ENCODE data around the gene FILIP1L.

DNA sequence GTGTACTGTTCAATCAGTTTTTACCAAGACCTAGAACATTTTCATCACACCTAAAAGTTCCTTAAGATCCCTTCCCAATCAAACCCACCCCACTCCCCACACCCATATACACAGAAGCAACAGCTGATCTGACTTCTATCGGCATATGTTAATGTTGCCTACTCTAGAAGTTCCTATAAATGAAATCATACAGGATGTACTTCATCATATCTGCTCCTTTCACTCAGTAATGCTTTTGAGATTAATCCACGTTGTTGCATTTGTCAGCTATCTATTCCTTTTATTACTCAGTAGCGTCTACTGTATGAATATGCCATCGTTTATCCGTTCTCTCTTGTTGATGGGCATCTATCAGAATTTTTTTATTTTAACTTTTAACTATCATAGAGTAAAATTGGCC lies 14.3 kb upstream of the FILIP1L start:
- no peak for TF ChIP-seq CBX3 (IDR thresholded peaks at IDR 0.05; ENCODE audit: low read depth)
- no peak for TF ChIP-seq POLR2A (IDR thresholded peaks at IDR 0.05; ENCODE audit: borderline replicate concordance, extremely low read depth, insufficient read depth, insufficient read length)
- TF ChIP-seq, protein P1, sequence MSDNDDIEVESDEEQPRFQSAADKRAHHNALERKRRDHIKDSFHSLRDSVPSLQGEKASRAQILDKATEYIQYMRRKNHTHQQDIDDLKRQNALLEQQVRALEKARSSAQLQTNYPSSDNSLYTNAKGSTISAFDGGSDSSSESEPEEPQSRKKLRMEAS (IDR thresholded peaks at IDR 0.05) = no peak
- TF ChIP-seq, protein P2, sequence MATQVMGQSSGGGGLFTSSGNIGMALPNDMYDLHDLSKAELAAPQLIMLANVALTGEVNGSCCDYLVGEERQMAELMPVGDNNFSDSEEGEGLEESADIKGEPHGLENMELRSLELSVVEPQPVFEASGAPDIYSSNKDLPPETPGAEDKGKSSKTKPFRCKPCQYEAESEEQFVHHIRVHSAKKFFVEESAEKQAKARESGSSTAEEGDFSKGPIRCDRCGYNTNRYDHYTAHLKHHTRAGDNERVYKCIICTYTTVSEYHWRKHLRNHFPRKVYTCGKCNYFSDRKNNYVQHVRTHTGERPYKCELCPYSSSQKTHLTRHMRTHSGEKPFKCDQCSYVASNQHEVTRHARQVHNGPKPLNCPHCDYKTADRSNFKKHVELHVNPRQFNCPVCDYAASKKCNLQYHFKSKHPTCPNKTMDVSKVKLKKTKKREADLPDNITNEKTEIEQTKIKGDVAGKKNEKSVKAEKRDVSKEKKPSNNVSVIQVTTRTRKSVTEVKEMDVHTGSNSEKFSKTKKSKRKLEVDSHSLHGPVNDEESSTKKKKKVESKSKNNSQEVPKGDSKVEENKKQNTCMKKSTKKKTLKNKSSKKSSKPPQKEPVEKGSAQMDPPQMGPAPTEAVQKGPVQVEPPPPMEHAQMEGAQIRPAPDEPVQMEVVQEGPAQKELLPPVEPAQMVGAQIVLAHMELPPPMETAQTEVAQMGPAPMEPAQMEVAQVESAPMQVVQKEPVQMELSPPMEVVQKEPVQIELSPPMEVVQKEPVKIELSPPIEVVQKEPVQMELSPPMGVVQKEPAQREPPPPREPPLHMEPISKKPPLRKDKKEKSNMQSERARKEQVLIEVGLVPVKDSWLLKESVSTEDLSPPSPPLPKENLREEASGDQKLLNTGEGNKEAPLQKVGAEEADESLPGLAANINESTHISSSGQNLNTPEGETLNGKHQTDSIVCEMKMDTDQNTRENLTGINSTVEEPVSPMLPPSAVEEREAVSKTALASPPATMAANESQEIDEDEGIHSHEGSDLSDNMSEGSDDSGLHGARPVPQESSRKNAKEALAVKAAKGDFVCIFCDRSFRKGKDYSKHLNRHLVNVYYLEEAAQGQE (IDR thresholded peaks at IDR 0.05; ENCODE audit: low read depth) = no peak
- TF ChIP-seq, protein P3, sequence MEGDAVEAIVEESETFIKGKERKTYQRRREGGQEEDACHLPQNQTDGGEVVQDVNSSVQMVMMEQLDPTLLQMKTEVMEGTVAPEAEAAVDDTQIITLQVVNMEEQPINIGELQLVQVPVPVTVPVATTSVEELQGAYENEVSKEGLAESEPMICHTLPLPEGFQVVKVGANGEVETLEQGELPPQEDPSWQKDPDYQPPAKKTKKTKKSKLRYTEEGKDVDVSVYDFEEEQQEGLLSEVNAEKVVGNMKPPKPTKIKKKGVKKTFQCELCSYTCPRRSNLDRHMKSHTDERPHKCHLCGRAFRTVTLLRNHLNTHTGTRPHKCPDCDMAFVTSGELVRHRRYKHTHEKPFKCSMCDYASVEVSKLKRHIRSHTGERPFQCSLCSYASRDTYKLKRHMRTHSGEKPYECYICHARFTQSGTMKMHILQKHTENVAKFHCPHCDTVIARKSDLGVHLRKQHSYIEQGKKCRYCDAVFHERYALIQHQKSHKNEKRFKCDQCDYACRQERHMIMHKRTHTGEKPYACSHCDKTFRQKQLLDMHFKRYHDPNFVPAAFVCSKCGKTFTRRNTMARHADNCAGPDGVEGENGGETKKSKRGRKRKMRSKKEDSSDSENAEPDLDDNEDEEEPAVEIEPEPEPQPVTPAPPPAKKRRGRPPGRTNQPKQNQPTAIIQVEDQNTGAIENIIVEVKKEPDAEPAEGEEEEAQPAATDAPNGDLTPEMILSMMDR (IDR thresholded peaks at IDR 0.05 in 2 of 3, conservative IDR thresholded peaks at IDR 0.05 in 1 of 3; ENCODE audit: borderline replicate concordance in 1 of 3, insufficient read depth in 1 of 3, low read depth in 2 of 3, low read length in 2 of 3) = no peak
- TF ChIP-seq POLR2AphosphoS5 (IDR thresholded peaks at IDR 0.05; ENCODE audit: low read depth, low read length) = no peak
- TF ChIP-seq CEBPB (IDR thresholded peaks at IDR 0.05; ENCODE audit: low read depth) = no peak

Measured in HCT116 (cell line).